ENCODE data around the gene SEC31A.
A peak's percentile ranks its signal among the peaks of the same experiment; 100 is the strongest.
"Not testable (repeated sequence)": the region's sequence is repeated elsewhere in the genome, so short reads cannot be mapped to it uniquely, and the experiment has no call there.

The SEC31A gene

DNA sequence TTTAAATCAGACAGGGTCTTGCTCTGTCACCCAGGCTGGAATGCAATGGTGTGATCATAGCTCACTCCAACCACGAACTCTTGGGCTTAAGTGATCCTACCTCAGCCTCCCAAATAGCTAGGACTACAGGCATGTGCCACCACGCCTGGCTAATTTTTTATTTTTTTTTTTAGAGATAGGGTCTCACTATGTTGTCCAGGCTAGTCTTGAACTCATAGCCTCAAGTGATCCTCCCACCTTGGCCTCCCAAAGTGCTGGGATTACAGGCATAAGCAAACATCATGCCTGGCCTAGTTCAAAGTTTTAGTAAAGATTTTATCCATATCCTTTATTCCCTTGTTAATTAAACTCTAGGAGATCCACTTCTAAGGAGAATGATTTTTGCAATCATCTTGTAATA lies 30.5 kb downstream of the SEC31A start:
- peaks cover 41% of the 10 kb centered on the region for H3K36me3 ChIP-seq (ENCODE audit: insufficient read depth, low read length)
- not testable (repeated sequence) for H3K4me1 ChIP-seq (ENCODE audit: insufficient read depth, low read length); H3K27ac ChIP-seq (ENCODE audit: low read depth, low read length); H3K4me3 ChIP-seq (ENCODE audit: low read depth in 1 of 2, low read length in 2 of 2); H3K9ac ChIP-seq (ENCODE audit: low read length); H3K27me3 ChIP-seq (ENCODE audit: control insufficient read depth in 1 of 2, insufficient read depth in 2 of 2, low read length in 2 of 2); H3K9me3 ChIP-seq (ENCODE audit: low read length)

DNA sequence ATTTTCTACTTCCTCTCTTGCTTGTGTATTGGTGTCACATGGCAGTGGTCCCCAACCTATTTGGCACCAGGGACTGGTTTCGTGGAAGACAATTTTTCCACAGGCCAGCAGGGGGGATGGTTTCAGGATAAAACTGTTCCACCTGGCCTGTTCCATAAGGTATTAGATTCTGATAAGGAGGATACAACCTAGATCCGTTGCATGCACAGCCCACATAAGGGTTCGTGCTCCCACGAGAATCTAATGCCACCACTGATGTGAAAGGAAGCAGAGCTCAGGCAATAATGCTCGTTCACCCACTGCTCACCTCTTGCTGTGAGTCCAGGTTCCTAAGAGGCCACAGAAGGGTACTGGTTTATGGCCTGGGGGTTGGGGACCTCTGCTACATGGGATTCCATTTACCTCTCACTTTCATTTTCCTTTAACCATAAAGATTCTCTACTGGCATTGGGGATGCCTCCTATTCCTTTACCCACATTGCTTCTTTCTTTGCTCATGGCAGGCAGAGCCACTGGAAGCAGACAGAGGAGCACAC lies 38.1 kb downstream of the SEC31A start:
- Histone ChIP-seq H3K27me3 (ENCODE audit: control insufficient read depth in 1 of 2, insufficient read depth in 2 of 2, low read length in 2 of 2) (no peaks in the 10 kb centered on the region), H3K36me3 (ENCODE audit: insufficient read depth, low read length) (peaks cover 79% of the 10 kb centered on the region), H3K27ac (ENCODE audit: low read depth, low read length) (no peak overlapping the region), H3K9me3 (ENCODE audit: low read length) (no peaks in the 10 kb centered on the region), H3K9ac (ENCODE audit: low read length) (no peak overlapping the region), H3K4me1 (ENCODE audit: insufficient read depth, low read length) (no peaks in the 10 kb centered on the region), H3K4me3 (ENCODE audit: low read depth in 1 of 2, low read length in 2 of 2) (no peak overlapping the region)

DNA sequence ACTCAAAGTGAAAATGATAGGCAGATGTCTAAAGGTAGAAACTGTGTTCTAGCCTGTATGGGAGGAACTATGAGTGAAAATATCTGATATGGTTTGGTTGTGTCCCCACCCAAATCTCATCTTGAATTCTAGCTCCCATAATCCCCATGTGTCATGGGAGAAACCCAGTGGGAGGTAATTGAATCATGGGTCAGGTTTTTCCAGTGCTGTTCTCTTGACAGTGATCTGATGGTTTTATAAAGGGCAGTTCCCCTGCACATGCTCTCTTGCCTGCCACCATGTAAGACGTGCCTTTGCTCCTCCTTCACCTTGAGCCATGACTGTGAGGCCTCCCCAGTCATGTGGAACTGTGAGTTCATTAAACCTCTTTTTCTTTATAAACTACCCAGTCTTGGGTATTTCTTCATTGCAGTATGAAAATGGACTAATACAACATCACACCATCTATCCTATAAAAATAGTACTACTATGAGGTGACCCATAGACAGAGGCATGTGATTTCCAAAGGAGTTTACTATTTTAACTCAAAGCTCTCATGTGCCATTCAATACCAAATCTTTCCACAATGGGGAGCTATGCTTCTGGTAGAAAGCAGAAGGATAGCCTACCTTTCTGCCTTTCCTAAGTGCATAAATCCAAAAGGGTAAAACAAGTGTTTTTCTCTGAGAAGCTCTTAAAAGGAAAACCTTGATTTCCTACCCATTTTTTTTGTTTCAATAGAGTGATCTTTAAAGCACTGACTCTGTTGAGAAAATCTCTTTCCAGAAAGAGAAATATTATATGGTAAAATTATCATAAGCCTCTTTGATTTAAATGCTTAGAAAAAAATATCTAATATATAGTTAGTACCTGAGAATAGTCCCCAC lies 38.8 kb downstream of the SEC31A start:
- Histone ChIP-seq H3K4me1 (ENCODE audit: insufficient read depth, low read length) (no peaks in the 10 kb centered on the region), H3K27ac (ENCODE audit: low read depth, low read length) (no peak overlapping the region), H3K27me3 (ENCODE audit: control insufficient read depth in 1 of 2, insufficient read depth in 2 of 2, low read length in 2 of 2) (no peaks in the 10 kb centered on the region), H3K36me3 (ENCODE audit: insufficient read depth, low read length) (peaks cover 81% of the 10 kb centered on the region), H3K9ac (ENCODE audit: low read length) (no peak overlapping the region), H3K9me3 (ENCODE audit: low read length) (no peaks in the 10 kb centered on the region), H3K4me3 (ENCODE audit: low read depth in 1 of 2, low read length in 2 of 2) (no peak overlapping the region)

DNA sequence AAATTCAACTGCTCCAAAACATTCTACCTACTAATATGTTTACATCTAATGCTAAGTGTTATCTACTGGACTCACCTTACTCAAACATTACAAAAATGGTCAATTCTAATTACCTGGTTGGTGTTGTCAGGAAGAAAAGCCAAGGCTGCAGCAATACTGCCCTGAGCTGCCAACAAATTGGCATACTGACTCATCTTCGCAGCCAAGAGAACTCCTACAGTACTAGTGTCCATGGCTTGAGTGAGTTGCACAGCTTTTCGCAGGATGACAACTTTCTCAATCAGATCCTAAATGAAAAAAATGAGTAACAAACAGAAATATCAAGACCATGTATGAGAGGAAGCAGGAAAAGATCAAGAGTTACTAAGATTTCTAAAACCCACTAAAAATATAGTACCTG lies 39.6 kb downstream of the SEC31A start:
- H3K27me3 ChIP-seq (ENCODE audit: control insufficient read depth in 1 of 2, insufficient read depth in 2 of 2, low read length in 2 of 2) = no peaks in the 10 kb centered on the region
- no peak overlapping the region for H3K4me3 ChIP-seq (ENCODE audit: low read depth in 1 of 2, low read length in 2 of 2)
- peaks cover 77% of the 10 kb centered on the region for H3K36me3 ChIP-seq (ENCODE audit: insufficient read depth, low read length)
- H3K9me3 ChIP-seq (ENCODE audit: low read length) = no peaks in the 10 kb centered on the region
- no peak overlapping the region for H3K9ac ChIP-seq (ENCODE audit: low read length)
- no peak overlapping the region for H3K27ac ChIP-seq (ENCODE audit: low read depth, low read length)
- H3K4me1 ChIP-seq (ENCODE audit: insufficient read depth, low read length) = no peaks in the 10 kb centered on the region

DNA sequence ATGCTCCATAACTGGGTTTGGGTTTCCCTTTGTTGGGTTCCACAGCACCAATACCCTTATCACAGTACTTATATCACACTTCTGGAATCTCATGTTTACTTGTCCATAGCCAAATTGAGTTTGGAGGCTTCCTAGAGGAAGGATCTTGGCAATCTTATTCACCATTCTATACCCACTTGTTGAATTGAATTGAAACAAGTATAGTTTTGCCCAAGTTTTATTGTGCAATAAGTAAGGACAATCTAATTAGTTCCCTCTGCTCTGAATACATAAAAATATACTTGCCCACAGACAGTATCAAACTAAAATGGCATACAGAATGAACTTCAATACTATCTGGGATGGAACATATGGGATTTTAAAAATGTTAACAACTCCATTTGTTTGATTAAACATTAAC lies 40.3 kb downstream of the SEC31A start:
- Histone ChIP-seq H3K9me3 (ENCODE audit: low read length) (no peaks in the 10 kb centered on the region), H3K4me1 (ENCODE audit: insufficient read depth, low read length) (no peaks in the 10 kb centered on the region), H3K9ac (ENCODE audit: low read length) (no peak overlapping the region), H3K4me3 (ENCODE audit: low read depth in 1 of 2, low read length in 2 of 2) (no peak overlapping the region), H3K27ac (ENCODE audit: low read depth, low read length) (no peak overlapping the region), H3K36me3 (ENCODE audit: insufficient read depth, low read length) (peaks cover 74% of the 10 kb centered on the region), H3K27me3 (ENCODE audit: control insufficient read depth in 1 of 2, insufficient read depth in 2 of 2, low read length in 2 of 2) (no peaks in the 10 kb centered on the region)

DNA sequence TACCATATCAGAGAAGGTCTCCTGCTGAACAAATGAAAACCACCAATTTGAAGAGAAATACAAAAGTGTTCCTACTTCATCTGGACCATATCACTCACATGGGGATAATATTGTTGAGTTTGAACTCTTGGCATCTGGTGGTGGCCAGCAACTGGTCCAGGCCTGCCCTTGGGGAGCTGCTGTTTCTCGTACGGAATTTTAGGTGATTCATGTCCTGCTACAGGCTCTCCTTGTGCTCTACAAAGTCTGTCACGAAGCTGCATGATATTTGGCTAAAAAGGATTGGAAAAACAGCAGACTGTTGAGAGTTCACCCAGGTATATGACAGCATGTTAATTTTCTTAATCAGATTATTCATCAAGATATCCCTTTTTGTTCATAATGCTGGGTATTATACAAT lies 42.2 kb downstream of the SEC31A start:
- no peaks in the 10 kb centered on the region for H3K4me1 ChIP-seq (ENCODE audit: insufficient read depth, low read length)
- H3K27me3 ChIP-seq (ENCODE audit: control insufficient read depth in 1 of 2, insufficient read depth in 2 of 2, low read length in 2 of 2) = no peaks in the 10 kb centered on the region
- no peak overlapping the region for H3K4me3 ChIP-seq (ENCODE audit: low read depth in 1 of 2, low read length in 2 of 2)
- H3K36me3 ChIP-seq (ENCODE audit: insufficient read depth, low read length) = peaks cover 74% of the 10 kb centered on the region
- no peak overlapping the region for H3K27ac ChIP-seq (ENCODE audit: low read depth, low read length)
- no peaks in the 10 kb centered on the region for H3K9me3 ChIP-seq (ENCODE audit: low read length)
- H3K9ac ChIP-seq (ENCODE audit: low read length) = no peak overlapping the region

DNA sequence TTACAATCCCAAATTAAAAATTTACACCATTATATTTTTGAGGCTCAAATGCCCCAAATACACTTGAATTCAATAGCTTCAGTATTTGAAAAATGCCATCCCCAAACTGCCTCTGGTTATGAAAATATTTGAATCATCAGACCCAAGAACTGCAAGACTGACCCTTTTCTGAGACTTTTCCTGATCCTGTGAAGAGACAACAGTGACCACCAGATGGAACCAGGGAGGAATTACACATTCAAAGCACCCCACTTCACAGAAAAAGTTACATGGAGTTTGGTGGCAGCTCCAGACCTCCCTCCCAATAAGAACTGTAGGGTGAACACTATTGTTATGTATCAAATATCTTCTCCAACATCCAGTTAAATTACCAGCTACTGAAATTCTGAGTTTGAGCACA lies 48.4 kb downstream of the SEC31A start:
- Histone ChIP-seq H3K4me3 (ENCODE audit: low read depth in 1 of 2, low read length in 2 of 2) (no peak overlapping the region), H3K9me3 (ENCODE audit: low read length) (no peaks in the 10 kb centered on the region), H3K4me1 (ENCODE audit: insufficient read depth, low read length) (no peaks in the 10 kb centered on the region), H3K36me3 (ENCODE audit: insufficient read depth, low read length) (peaks cover 50% of the 10 kb centered on the region), H3K27ac (ENCODE audit: low read depth, low read length) (no peak overlapping the region), H3K27me3 (ENCODE audit: control insufficient read depth in 1 of 2, insufficient read depth in 2 of 2, low read length in 2 of 2) (no peaks in the 10 kb centered on the region), H3K9ac (ENCODE audit: low read length) (no peak overlapping the region)

DNA sequence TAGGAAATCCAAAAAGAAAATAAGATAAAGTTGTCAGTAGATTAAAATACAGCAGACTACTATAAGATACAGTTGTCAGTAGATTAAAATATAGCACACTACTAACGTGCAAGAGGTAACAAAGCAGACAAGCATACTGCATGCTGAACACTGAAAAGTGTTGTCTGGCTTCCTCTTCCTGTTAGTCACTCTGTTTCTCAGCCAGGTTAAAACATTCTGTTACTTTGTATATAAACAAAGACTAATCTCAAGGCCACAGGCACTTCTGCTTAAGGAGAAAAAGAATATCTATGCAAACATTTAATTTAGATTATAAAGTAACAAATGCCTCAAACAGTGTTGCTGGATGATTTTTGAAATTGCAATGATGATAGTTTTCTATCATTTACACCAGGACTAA lies 51.3 kb downstream of the SEC31A start:
- H3K4me1 ChIP-seq (ENCODE audit: insufficient read depth, low read length) = peaks cover under 1% of the 10 kb centered on the region
- H3K4me3 ChIP-seq (ENCODE audit: low read depth in 1 of 2, low read length in 2 of 2) = no peak overlapping the region
- no peaks in the 10 kb centered on the region for H3K27me3 ChIP-seq (ENCODE audit: control insufficient read depth in 1 of 2, insufficient read depth in 2 of 2, low read length in 2 of 2)
- no peak overlapping the region for H3K9ac ChIP-seq (ENCODE audit: low read length)
- H3K27ac ChIP-seq (ENCODE audit: low read depth, low read length) = no peak overlapping the region
- peaks cover 33% of the 10 kb centered on the region for H3K36me3 ChIP-seq (ENCODE audit: insufficient read depth, low read length)
- no peaks in the 10 kb centered on the region for H3K9me3 ChIP-seq (ENCODE audit: low read length)

DNA sequence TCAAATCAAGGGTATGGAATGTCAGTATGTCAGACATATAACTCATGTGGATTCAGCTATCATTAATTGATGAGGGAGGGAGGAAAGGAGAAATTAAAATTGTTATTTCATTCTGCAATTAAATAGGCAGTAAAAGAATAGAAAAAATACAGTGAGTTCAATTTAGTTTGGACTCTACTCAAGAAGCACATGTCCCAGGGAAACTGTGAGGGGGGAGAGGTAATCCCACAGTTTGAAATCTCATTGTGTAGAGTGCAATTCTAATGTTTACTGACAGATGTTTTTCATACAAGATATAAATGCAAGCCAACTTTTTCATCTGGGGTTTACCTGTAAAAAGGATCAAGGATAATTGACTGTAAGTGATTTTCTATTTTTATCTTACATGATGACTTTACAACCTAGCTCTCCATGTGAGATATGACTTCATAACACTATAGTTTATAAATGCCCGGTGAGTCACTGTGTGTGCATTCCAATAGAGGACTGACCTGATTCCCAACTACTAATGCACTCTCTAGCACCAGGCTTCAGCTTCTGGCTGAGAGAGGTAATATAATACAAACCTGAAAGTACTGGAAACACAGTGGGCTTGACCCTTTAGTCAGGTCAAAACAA lies 57.1 kb downstream of the SEC31A start:
- peaks cover 6% of the 10 kb centered on the region for H3K36me3 ChIP-seq (ENCODE audit: insufficient read depth, low read length)

DNA sequence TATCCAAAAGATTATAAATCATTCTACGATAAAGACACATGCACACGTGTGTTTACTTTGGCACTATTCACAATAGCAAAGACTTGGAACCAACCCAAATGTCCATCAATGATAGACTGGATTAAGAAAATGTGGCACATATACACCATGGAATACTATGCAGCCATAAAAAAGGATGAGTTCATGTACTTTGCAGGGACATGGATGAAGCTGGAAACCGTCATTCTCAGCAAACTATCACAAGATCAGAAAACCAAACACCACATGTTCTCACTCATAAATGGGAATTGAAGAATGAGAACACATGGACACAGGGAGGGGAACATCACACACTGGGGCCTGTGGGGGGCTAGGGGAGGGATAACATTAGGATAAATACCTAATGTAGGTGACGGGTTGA lies 57.9 kb downstream of the SEC31A start:
- not testable (repeated sequence) for H3K9ac ChIP-seq (ENCODE audit: low read length); H3K27ac ChIP-seq (ENCODE audit: low read depth, low read length); H3K4me3 ChIP-seq (ENCODE audit: low read depth in 1 of 2, low read length in 2 of 2); H3K9me3 ChIP-seq (ENCODE audit: low read length); H3K27me3 ChIP-seq (ENCODE audit: control insufficient read depth in 1 of 2, insufficient read depth in 2 of 2, low read length in 2 of 2)
- H3K4me1 ChIP-seq (ENCODE audit: insufficient read depth, low read length) = peaks cover 13% of the 10 kb centered on the region
- peaks cover 12% of the 10 kb centered on the region for H3K36me3 ChIP-seq (ENCODE audit: insufficient read depth, low read length)

More for the DNA sequence above, 57.1 kb downstream of the SEC31A start:
- H3K9me3 ChIP-seq (ENCODE audit: low read length) = no peaks in the 10 kb centered on the region
- H3K4me3 ChIP-seq (ENCODE audit: low read depth in 1 of 2, low read length in 2 of 2) = no peak overlapping the region
- peaks cover 13% of the 10 kb centered on the region for H3K4me1 ChIP-seq (ENCODE audit: insufficient read depth, low read length)
- H3K9ac ChIP-seq (ENCODE audit: low read length) = no peak overlapping the region
- peak overlapping the region; percentile 27 for H3K27ac ChIP-seq (ENCODE audit: low read depth, low read length)
- no peaks in the 10 kb centered on the region for H3K27me3 ChIP-seq (ENCODE audit: control insufficient read depth in 1 of 2, insufficient read depth in 2 of 2, low read length in 2 of 2)

DNA sequence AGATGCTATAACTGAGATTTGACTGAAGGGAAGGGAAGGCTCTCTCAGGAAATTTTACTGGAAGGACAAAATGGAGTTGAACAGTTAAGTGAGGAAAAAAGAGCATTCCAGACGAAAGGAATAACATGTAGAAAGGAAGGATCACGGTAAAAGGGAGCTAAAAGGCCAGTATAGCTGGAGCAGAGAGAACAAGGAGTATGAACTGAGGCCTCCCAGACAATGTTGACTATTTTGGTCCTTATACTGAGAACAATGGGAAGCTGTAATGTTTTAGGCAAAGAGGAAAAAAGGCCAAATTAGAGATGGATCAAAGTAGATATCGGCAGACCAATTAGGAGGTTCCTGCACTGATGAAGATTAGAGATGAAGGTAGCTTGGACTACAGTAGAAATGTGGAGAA lies 65.5 kb downstream of the SEC31A start:
- peaks cover 68% of the 10 kb centered on the region for H3K36me3 ChIP-seq (ENCODE audit: insufficient read depth, low read length)
- no peak overlapping the region for H3K9ac ChIP-seq (ENCODE audit: low read length)
- H3K9me3 ChIP-seq (ENCODE audit: low read length) = no peaks in the 10 kb centered on the region
- H3K27me3 ChIP-seq (ENCODE audit: control insufficient read depth in 1 of 2, insufficient read depth in 2 of 2, low read length in 2 of 2) = no peaks in the 10 kb centered on the region
- no peak overlapping the region for H3K4me3 ChIP-seq (ENCODE audit: low read depth in 1 of 2, low read length in 2 of 2)
- H3K4me1 ChIP-seq (ENCODE audit: insufficient read depth, low read length) = no peaks in the 10 kb centered on the region
- no peak overlapping the region for H3K27ac ChIP-seq (ENCODE audit: low read depth, low read length)
